OCI-LY1 (cell line): Measurements from ENCODE around the gene PAK4.

Source experiments
- H2AFZ ChIP-seq: fragments of 200-600 bp; sonication (generic), shearing (Covaris generic); 2 replicates; pipeline ENCODE4 v1.6.0; 2014; ENCODE audit warnings: antibody characterized with exemption, mild to moderate bottlenecking, low read length
- H3F3A ChIP-seq: fragments of 200-600 bp; sonication (generic), shearing (Covaris generic); 2 replicates; pipeline ENCODE4 v1.6.0; 2014; ENCODE audit warnings: mild to moderate bottlenecking, antibody characterized with exemption, low read length, moderate library complexity; ENCODE audit not compliant: insufficient read depth
- H3K27ac ChIP-seq: fragments of 200-600 bp; sonication (generic); 2 replicates; pipeline ENCODE4 v1.5.1; 2014; ENCODE audit warnings: low read length, mixed run types, mild to moderate bottlenecking, low read depth; ENCODE audit not compliant: poor library complexity, severe bottlenecking
- H3K27me3 ChIP-seq: fragments of 200-600 bp; sonication (generic); 2 replicates; pipeline ENCODE4 v1.6.0; 2014; ENCODE audit warnings: antibody characterized with exemption, mild to moderate bottlenecking, low read length, moderate library complexity; ENCODE audit not compliant: insufficient read depth
- H3K36me3 ChIP-seq: fragments of 200-600 bp; sonication (generic); 2 replicates; pipeline ENCODE4 v1.6.1; 2014; ENCODE audit warnings: mild to moderate bottlenecking, antibody characterized with exemption, low read length, moderate library complexity, mixed read lengths; ENCODE audit not compliant: insufficient read depth
- H3K4me1 ChIP-seq: fragments of 200-600 bp; sonication (generic); 2 replicates; pipeline ENCODE4 v1.5.1; 2014; ENCODE audit warnings: mild to moderate bottlenecking, low read length, moderate library complexity; ENCODE audit not compliant: insufficient read depth, severe bottlenecking
- H3K4me2 ChIP-seq: fragments of 200-600 bp; sonication (generic), shearing (Covaris generic); 2 replicates; pipeline ENCODE4 v1.6.1; 2014; ENCODE audit warnings: low read length
- H3K4me3 ChIP-seq: fragments of 200-600 bp; sonication (generic); 2 replicates; pipeline ENCODE4 v1.5.1; 2014; ENCODE audit warnings: low read length, low read depth, mild to moderate bottlenecking, mixed read lengths; ENCODE audit not compliant: poor library complexity, severe bottlenecking
- H3K79me2 ChIP-seq: fragments of 200-600 bp; shearing (Covaris generic); 2 replicates; pipeline ENCODE4 v1.6.1; 2016; ENCODE audit warnings: mixed run types, low read length, mixed read lengths; ENCODE audit not compliant: insufficient read depth
- H3K9ac ChIP-seq: fragments of 200-600 bp; sonication (generic), shearing (Covaris generic); 2 replicates; pipeline ENCODE4 v1.6.1; 2014; ENCODE audit warnings: mild to moderate bottlenecking, low read length, mixed read lengths
- H3K9me2 ChIP-seq: fragments of 200-600 bp; sonication (generic), shearing (Covaris generic); 2 replicates; pipeline ENCODE4 v1.6.1; 2014; ENCODE audit warnings: low read depth, mild to moderate bottlenecking, low read length, mixed read lengths
- H3K9me3 ChIP-seq: fragments of 200-600 bp; shearing (Covaris generic); 2 replicates; pipeline ENCODE4 v1.6.1; 2014; ENCODE audit warnings: low read length, mixed read lengths
- H4K20me1 ChIP-seq: fragments of 200-600 bp; sonication (generic), shearing (Covaris generic); 2 replicates; pipeline ENCODE4 v1.6.0; 2016; ENCODE audit warnings: mild to moderate bottlenecking, low read length; ENCODE audit not compliant: insufficient read depth
- CTCF ChIP-seq: fragments of 200-600 bp; sonication (generic), shearing (Covaris generic); IDR thresholded peaks from 2 replicates; pipeline ENCODE4 v1.5.1; 2017; ENCODE audit warnings: mild to moderate bottlenecking, antibody characterized with exemption, low read length, moderate library complexity, mixed read lengths
- EZH2 ChIP-seq: fragments of 200-600 bp; sonication (generic), shearing (Covaris generic); IDR thresholded peaks from 2 replicates; pipeline ENCODE4 v1.8.0; 2017; ENCODE audit warnings: borderline replicate concordance, mixed run types, mild to moderate bottlenecking, antibody characterized with exemption, low read length, moderate library complexity, mixed read lengths

PAK4 gene

GRCh38 chr19:39177110-39177699 is 51.6 kb downstream of the PAK4 start:
- no peaks in the 10 kb centered on the region for H4K20me1 ChIP-seq
- H2AFZ ChIP-seq: no peak overlapping the region
- no peaks in the 10 kb centered on the region for H3K36me3 ChIP-seq

GRCh38 chr19:39177736-39178135 is 52.1 kb downstream of the PAK4 start:
- no peaks in the 10 kb centered on the region for H3F3A ChIP-seq
- H3K4me3 ChIP-seq: no peak overlapping the region
- H3K9me3 ChIP-seq: no peaks in the 10 kb centered on the region
- H2AFZ ChIP-seq: no peak overlapping the region
- TF ChIP-seq EZH2 (no peak), CTCF (no peak)
- no peaks in the 10 kb centered on the region for H3K9me2 ChIP-seq
- H4K20me1 ChIP-seq: no peaks in the 10 kb centered on the region
- no peak overlapping the region for H3K27ac ChIP-seq
- H3K4me2 ChIP-seq: no peak overlapping the region
- H3K27me3 ChIP-seq: no peaks in the 10 kb centered on the region
- H3K9ac ChIP-seq: no peak overlapping the region
- no peaks in the 10 kb centered on the region for H3K79me2 ChIP-seq
- no peaks in the 10 kb centered on the region for H3K36me3 ChIP-seq
- H3K4me1 ChIP-seq: no peaks in the 10 kb centered on the region

More at GRCh38 chr19:39177110-39177699, 51.6 kb downstream of the PAK4 start:
- Histone ChIP-seq H3K4me1 (no peaks in the 10 kb centered on the region), H3K27me3 (no peaks in the 10 kb centered on the region), H3K27ac (no peak overlapping the region), H3K9ac (no peak overlapping the region), H3K4me3 (no peak overlapping the region), H3F3A (no peaks in the 10 kb centered on the region), H3K79me2 (no peaks in the 10 kb centered on the region), H3K4me2 (no peak overlapping the region), H3K9me3 (no peaks in the 10 kb centered on the region), H3K9me2 (no peaks in the 10 kb centered on the region)
- TF ChIP-seq EZH2 (no peak), CTCF (no peak)

GRCh38 chr19:39178296-39179006 is 52.9 kb downstream of the PAK4 start:
- no peak for TF ChIP-seq EZH2
- TF ChIP-seq CTCF: no peak
- no peaks in the 10 kb centered on the region; the same call in 1 of the 2 replicates for H3K36me3 ChIP-seq

More at GRCh38 chr19:39178296-39179006, 52.9 kb downstream of the PAK4 start:
- Histone ChIP-seq H3K4me1 (no peaks in the 10 kb centered on the region), H3K9me3 (no peaks in the 10 kb centered on the region), H3K27me3 (no peaks in the 10 kb centered on the region), H3K79me2 (no peaks in the 10 kb centered on the region), H4K20me1 (no peaks in the 10 kb centered on the region), H2AFZ (no peak overlapping the region), H3K4me3 (no peak overlapping the region), H3K4me2 (no peak overlapping the region), H3K9me2 (no peaks in the 10 kb centered on the region), H3K27ac (no peak overlapping the region), H3K9ac (no peak overlapping the region), H3F3A (no peaks in the 10 kb centered on the region)
